Measurements from ENCODE around the gene LYST. TPM values are rescaled to one million over a fixed set of nuclear protein-coding genes. Genes with fewer than 3 reads are reported as not detected.

The LYST gene
- total and polyA plus RNA-seq, 2 of the 8 experiments (the other 6 are each of a cell fraction or from before 2014, with no cell fraction given), result 0.29 to 0.58 TPM

GRCh38 chr1:235817101-235817728, 49.5 kb downstream of the LYST start:
- Histone ChIP-seq H3K79me2 (ENCODE audit: control insufficient read depth in 1 of 2, insufficient read depth in 2 of 2, low read length in 2 of 2) (no peaks in the 10 kb centered on the region), H2BK12ac (ENCODE audit: low read depth, low read length) (no peak overlapping the region), H3K9me3 (ENCODE audit: insufficient read depth in 2 of 2, low read depth in 1 of 2, low read length in 1 of 2) (no peaks in the 10 kb centered on the region), H4K20me1 (replicated peaks in 1 of 2; ENCODE audit: control insufficient read depth in 1 of 2, insufficient read depth in 2 of 2, low read length in 2 of 2) (no peaks in the 10 kb centered on the region), H3K4me3 (ENCODE audit: extremely low read depth in 1 of 4, insufficient read depth in 2 of 4, low read depth in 3 of 4, low read length in 4 of 4) (no peak overlapping the region), H2AK5ac (ENCODE audit: low read depth, low read length) (no peak overlapping the region), H2BK120ac (replicated peaks; ENCODE audit: low read depth, low read length) (no peak overlapping the region), H3K27ac (ENCODE audit: low read depth, low read length) (no peak overlapping the region), H4K5ac (ENCODE audit: insufficient read length, low read depth, low read length) (no peak overlapping the region), H2BK5ac (ENCODE audit: low read depth, low read length) (no peak overlapping the region), H2AFZ (ENCODE audit: low read length) (no peak overlapping the region), H3K4me2 (ENCODE audit: insufficient read depth in 1 of 2, low read depth in 2 of 2, low read length in 2 of 2) (no peak overlapping the region), H3K23ac (ENCODE audit: insufficient read length) (no peak overlapping the region), H3K9ac (replicated peaks in 1 of 4; ENCODE audit: extremely low read depth in 1 of 4, low read depth in 3 of 4, low read length in 3 of 4) (no peak overlapping the region), H3K27me3 (replicated peaks in 1 of 4; ENCODE audit: control insufficient read depth in 3 of 4, extremely low read depth in 1 of 4, insufficient read depth in 3 of 4, low read length in 3 of 4) (no peaks in the 10 kb centered on the region), H3K23me2 (ENCODE audit: low read depth, low read length) (no peaks in the 10 kb centered on the region), H2BK15ac (ENCODE audit: low read length) (no peak overlapping the region), H3K18ac (ENCODE audit: extremely low read depth, low read length) (no peak overlapping the region), H4K91ac (replicated peaks; ENCODE audit: insufficient read length, low read length) (no peak overlapping the region), H3K56ac (replicated peaks; ENCODE audit: insufficient read length, low read depth, low read length) (no peak overlapping the region), H3K4ac (replicated peaks; ENCODE audit: insufficient read length, low read depth, low read length) (no peak overlapping the region), H3K4me1 (replicated peaks in 1 of 4; ENCODE audit: control insufficient read depth in 3 of 4, insufficient read depth in 4 of 4, low read length in 3 of 4) (no peaks in the 10 kb centered on the region), H3K14ac (ENCODE audit: insufficient read length) (no peak overlapping the region), H3K79me1 (ENCODE audit: low read depth, low read length) (no peaks in the 10 kb centered on the region), H2BK20ac (ENCODE audit: low read length) (no peak overlapping the region), H3K36me3 (ENCODE audit: control insufficient read depth in 2 of 4, insufficient read depth in 4 of 4, low read length in 3 of 4) (no peaks in the 10 kb centered on the region), H4K8ac (ENCODE audit: extremely low read depth, insufficient read depth, low read length) (no peak overlapping the region)
- DNase-seq (ENCODE audit: low read depth in 1 of 2, low spot score in 2 of 2) (no peak), FAIRE-seq (no peak)
- no peak for TF ChIP-seq SIX5 (IDR thresholded peaks at IDR 0.05; ENCODE audit: low read depth, low read length)
- no peak for TF ChIP-seq POU5F1 (IDR thresholded peaks at IDR 0.05; ENCODE audit: low read depth, low read length)
- TF ChIP-seq YY1 (IDR thresholded peaks at IDR 0.05; ENCODE audit: low read depth, low read length), result no peak
- no peak for TF ChIP-seq EGR1 (IDR thresholded peaks at IDR 0.05; ENCODE audit: borderline replicate concordance, low read depth, low read length)
- TF ChIP-seq TBP (IDR thresholded peaks at IDR 0.05; ENCODE audit: low read depth, low read length), result no peak
- no peak for TF ChIP-seq PHF8 (conservative IDR thresholded peaks at IDR 0.05; ENCODE audit: low read depth, low read length)
- no peak for TF ChIP-seq NRF1 (IDR thresholded peaks at IDR 0.05; ENCODE audit: low read depth, low read length)
- TF ChIP-seq RXRA (IDR thresholded peaks at IDR 0.05; ENCODE audit: insufficient read depth, low read depth, low read length), result no peak
- ChIA-PET CTCF (ENCODE audit: partially characterized antibody) (interaction anchor here (1.0 to 1.1 kb wide), 2 partner anchors 16 to 28 kb away, joined by 4 read pairs; no protein-coding TSS in a partner anchor), POLR2A (ENCODE audit: partially characterized antibody) (no interaction called here)
- WGBS, 2 experiments (ENCODE audit: extremely low coverage in 1 of 2, insufficient coverage in 1 of 2, insufficient read length in 1 of 2, insufficient replicate concordance in 2 of 2, low coverage in 1 of 2, low lambda C conversion rate in 2 of 2, missing lambda C conversion rate in 1 of 2), result 85% methylated on average over 5 of the region's 5 CpGs; no CpG with 5 or more reads in 1 of the 2 experiments

Data from H1 (cell line).